Activated CD8-positive, alpha-beta T cell treated with anti-CD3 and anti-CD28 coated beads for 36 hours (primary cell): ENCODE data around the gene CSHL1. TPM values are rescaled to one million over a fixed set of nuclear protein-coding genes. Genes with fewer than 3 reads are reported as not detected.
A peak's percentile ranks its signal among the peaks of the same experiment; 100 is the strongest.
"Not testable (repeated sequence)": the region's sequence is repeated elsewhere in the genome, so short reads cannot be mapped to it uniquely, and the experiment has no call there.

Experiments
- ATAC-seq: fragments of 200-7000 bp; cut with Tn5 transposase; one replicate; pipeline ENCODE4 v1.10.0; 2021; ENCODE audit warnings: mild to moderate bottlenecking, moderate library complexity
- CTCF ChIA-PET: fragments of 350-600 bp; sonication (Branson Sonifier 250); formaldehyde crosslinking; loops from one replicate; lab custom pipeline; 2021; ENCODE audit warnings: antibody characterized with exemption; lab: Charles Lee
- POLR2A ChIA-PET: fragments of 350-600 bp; sonication (Branson Sonifier 250); formaldehyde crosslinking; loops from one replicate; lab custom pipeline; 2021; ENCODE audit warnings: antibody characterized with exemption; lab: Charles Lee
- DNase-seq: peaks from one replicate; pipeline ENCODE4 v3.0.0-alpha.2; 2020
- H3K27ac Mint-ChIP-seq: one replicate; pipeline ENCODE4 v1.8.0; 2021; ENCODE audit warnings: mild to moderate bottlenecking, mixed read lengths
- H3K27me3 Mint-ChIP-seq: one replicate; pipeline ENCODE4 v1.8.0; 2021; ENCODE audit warnings: mixed read lengths
- H3K36me3 Mint-ChIP-seq: one replicate; pipeline ENCODE4 v1.8.0; 2021; ENCODE audit warnings: low read depth, mixed read lengths
- H3K4me1 Mint-ChIP-seq: one replicate; pipeline ENCODE4 v1.8.0; 2021; ENCODE audit warnings: low read depth, mixed read lengths
- H3K4me3 Mint-ChIP-seq: one replicate; pipeline ENCODE4 v1.8.0; 2021; ENCODE audit warnings: mild to moderate bottlenecking, moderate library complexity, mixed read lengths
- H3K9me3 Mint-ChIP-seq: one replicate; pipeline ENCODE4 v1.8.0; 2021; ENCODE audit warnings: mixed read lengths
- intact Hi-C: fragments of 100-400 bp; cut with micrococcal nuclease; formaldehyde crosslinking; loops from one replicate; pipeline ENCODE4 v1.10.0; 2022
- total RNA-seq, 2 experiments: library from RNA; stranded (reverse); gene quantifications; one replicate each; pipeline ENCODE4 v1.2.3, GENCODE V29; 2021
- TF ChIP-seq, protein P1 (sequence below): fragments of 200-600 bp; IDR thresholded peaks from one replicate; pipeline ENCODE4 v1.8.0; 2022; ENCODE audit warnings: antibody characterized with exemption, mild to moderate bottlenecking

The CSHL1 gene
- total RNA-seq, 2 experiments from 2014 or later, result not detected

DNA sequence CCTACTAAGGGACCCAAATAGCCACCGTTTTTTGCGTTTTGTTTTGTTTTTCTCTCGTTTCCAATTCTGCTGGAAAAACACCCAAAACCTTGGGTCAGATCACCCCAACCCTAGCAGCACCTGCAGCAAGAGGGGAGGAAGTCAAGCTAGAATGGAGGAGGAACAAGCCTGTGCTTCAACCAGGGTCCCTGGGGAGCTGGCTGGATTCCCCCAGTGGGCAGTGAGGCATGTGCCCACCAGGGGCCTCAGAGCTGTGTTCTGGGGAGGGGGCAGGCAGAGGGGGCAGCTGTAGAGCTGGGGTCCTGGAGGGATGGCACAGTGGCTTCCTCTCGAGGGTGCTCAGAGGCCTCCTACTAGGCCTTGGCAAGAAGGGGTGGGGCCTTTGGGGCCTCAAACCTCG, 14.6 kb upstream of the CSHL1 start:
- TF ChIP-seq, protein P1, sequence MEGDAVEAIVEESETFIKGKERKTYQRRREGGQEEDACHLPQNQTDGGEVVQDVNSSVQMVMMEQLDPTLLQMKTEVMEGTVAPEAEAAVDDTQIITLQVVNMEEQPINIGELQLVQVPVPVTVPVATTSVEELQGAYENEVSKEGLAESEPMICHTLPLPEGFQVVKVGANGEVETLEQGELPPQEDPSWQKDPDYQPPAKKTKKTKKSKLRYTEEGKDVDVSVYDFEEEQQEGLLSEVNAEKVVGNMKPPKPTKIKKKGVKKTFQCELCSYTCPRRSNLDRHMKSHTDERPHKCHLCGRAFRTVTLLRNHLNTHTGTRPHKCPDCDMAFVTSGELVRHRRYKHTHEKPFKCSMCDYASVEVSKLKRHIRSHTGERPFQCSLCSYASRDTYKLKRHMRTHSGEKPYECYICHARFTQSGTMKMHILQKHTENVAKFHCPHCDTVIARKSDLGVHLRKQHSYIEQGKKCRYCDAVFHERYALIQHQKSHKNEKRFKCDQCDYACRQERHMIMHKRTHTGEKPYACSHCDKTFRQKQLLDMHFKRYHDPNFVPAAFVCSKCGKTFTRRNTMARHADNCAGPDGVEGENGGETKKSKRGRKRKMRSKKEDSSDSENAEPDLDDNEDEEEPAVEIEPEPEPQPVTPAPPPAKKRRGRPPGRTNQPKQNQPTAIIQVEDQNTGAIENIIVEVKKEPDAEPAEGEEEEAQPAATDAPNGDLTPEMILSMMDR, result no peak
- Mint-ChIP-seq H3K4me1 (peaks cover 1% of the 10 kb centered on the region), H3K27me3 (no peaks in the 10 kb centered on the region), H3K27ac (no peak overlapping the region), H3K4me3 (no peak overlapping the region), H3K36me3 (peaks cover 2% of the 10 kb centered on the region), H3K9me3 (no peaks in the 10 kb centered on the region)
- ChIA-PET CTCF (interaction anchor here (1.1 to 3.6 kb wide), 2 partner anchors 21 to 207 kb away, joined by 3 to 16 read pairs; no protein-coding TSS in a partner anchor), POLR2A (no interaction called here)
- intact Hi-C loops, result no loop called here
- no peak for ATAC-seq
- no peak for DNase-seq

DNA sequence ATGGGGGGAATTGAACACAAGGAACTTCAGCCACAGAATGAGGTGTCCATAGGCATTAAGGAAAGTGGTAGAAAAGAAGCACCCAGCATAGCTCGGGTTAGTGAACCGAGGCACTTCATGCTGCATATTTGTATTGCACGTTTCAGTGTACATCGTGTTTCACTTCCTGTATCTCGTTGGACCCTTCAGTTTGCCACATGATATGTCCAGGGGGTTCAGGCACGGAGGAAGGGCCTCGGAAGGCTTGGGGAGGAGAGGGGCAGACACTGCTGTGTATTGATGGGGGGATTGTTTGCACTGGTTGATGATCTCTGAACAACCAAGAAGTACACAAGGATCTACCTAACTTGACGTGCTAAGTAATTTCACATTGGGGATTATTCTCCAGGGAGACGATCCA, 11.3 kb upstream of the CSHL1 start:
- H3K4me3 Mint-ChIP-seq, ATAC-seq, intact Hi-C loops, H3K4me1 Mint-ChIP-seq, H3K9me3 Mint-ChIP-seq, H3K36me3 Mint-ChIP-seq, DNase-seq, H3K27ac Mint-ChIP-seq, H3K27me3 Mint-ChIP-seq: not testable (repeated sequence)
- ChIA-PET CTCF (interaction anchor here (0.8 to 9.7 kb wide), 3 partner anchors 10 to 64 kb away, joined by 3 to 126 read pairs (median 7); partner anchors contain the start of gene CD79B), POLR2A (interaction anchor here (1.0 to 1.2 kb wide), 3 partner anchors 10 to 63 kb away, joined by 3 to 4 read pairs (median 4); partner anchors contain the start of gene CD79B)

DNA sequence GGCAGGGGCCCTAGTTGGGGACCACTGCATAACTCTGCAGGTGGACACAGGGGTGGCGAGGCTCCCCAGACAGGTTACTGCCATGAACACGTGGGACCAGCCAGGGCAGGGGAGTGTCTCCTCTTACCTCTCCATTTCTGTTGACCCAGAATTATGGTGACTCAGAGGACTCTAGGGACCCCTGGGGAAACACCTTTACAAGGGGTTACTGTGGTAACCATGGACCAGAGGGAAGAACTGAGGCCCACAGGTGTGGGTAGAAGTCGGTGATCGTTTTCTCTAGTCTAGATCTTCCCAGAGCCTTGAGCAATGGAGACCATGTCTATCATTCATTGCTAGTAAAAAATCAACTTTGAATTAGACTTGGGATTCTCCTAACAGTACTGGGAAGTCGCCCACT, 9.7 kb upstream of the CSHL1 start:
- not testable (repeated sequence) for H3K4me1 Mint-ChIP-seq

DNA sequence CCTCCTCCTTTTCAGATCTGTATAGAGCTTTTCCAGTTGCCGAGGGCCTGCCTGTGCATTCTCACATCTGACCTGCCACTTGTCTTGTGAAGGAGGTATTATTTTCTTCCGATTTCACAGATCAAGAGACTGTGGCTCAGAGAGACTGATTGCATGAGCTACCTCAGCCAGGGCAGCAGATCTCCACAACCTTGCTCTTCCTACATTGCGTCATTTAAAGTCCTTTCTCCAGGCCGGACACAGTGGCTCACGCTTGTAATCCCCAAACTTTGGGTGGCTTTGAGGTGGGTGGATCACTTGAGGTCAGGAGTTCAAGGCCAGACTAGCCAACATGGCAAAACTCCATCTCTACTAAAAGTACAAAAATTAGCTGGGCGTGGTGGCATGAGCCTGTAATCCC, 9.0 kb upstream of the CSHL1 start:
- ATAC-seq, intact Hi-C loops, H3K4me3 Mint-ChIP-seq, H3K4me1 Mint-ChIP-seq, DNase-seq, H3K27me3 Mint-ChIP-seq, H3K9me3 Mint-ChIP-seq, H3K36me3 Mint-ChIP-seq, H3K27ac Mint-ChIP-seq: not testable (repeated sequence)
- ChIA-PET CTCF (interaction anchor here (0.6 to 9.7 kb wide), 45 partner anchors 8 to 361 kb away, joined by 3 to 126 read pairs (median 5); partner anchors contain the start of genes CD79B, ERN1, GH2 and PRR29), POLR2A (interaction anchor here (0.7 to 1.2 kb wide), 2 partner anchors 26 to 209 kb away, joined by 3 to 4 read pairs; partner anchors contain the start of gene ERN1)

More for the DNA sequence above, 9.7 kb upstream of the CSHL1 start:
- intact Hi-C loops, H3K4me3 Mint-ChIP-seq, H3K27ac Mint-ChIP-seq, H3K9me3 Mint-ChIP-seq, ATAC-seq, DNase-seq, H3K36me3 Mint-ChIP-seq, H3K27me3 Mint-ChIP-seq: not testable (repeated sequence)
- POLR2A ChIA-PET, result interaction anchor here (0.6 kb wide), 1 partner anchor 97 kb away, joined by 3 read pairs; no protein-coding TSS in a partner anchor
- CTCF ChIA-PET, result interaction anchor here (1.3 to 9.7 kb wide), 12 partner anchors 12 to 227 kb away, joined by 3 to 126 read pairs (median 18); partner anchors contain the start of genes CD79B, ERN1 and GH2

DNA sequence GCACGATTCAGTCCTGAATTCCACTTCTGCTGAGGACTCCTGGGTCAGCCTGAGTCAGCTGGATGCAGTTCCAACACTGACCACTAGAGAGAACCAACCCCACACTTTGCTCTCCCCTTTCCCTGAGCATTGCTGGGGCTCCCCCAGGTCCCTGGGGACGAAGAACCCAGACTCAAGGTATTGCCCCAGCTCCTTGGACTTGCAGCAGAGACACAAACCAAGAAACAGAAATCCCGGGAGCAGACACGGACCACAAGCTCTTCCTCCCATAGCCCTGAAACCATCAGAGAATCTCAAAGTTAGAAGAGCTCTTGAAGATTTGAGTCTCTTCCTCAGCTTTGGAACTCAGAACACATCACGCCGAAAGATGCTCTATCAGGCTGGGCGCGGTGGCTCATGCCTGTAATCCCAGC, 8.3 kb upstream of the CSHL1 start:
- peak; percentile 80 for DNase-seq
- ATAC-seq, result peak; percentile 99
- POLR2A ChIA-PET, result interaction anchor here (0.7 to 1.2 kb wide), 3 partner anchors 27 to 210 kb away, joined by 3 to 4 read pairs (median 3); partner anchors contain the start of gene ERN1
- H3K27me3 Mint-ChIP-seq, result no peaks in the 10 kb centered on the region
- H3K36me3 Mint-ChIP-seq, result no peaks in the 10 kb centered on the region
- TF ChIP-seq, protein P1, result peak; percentile 95
- no peak overlapping the region for H3K4me3 Mint-ChIP-seq
- CTCF ChIA-PET, result interaction anchor here (0.6 to 9.7 kb wide), 50 partner anchors 8 to 362 kb away, joined by 3 to 126 read pairs (median 5); partner anchors contain the start of genes CD79B, ERN1, GH2 and ICAM2
- H3K4me1 Mint-ChIP-seq, result peaks cover 5% of the 10 kb centered on the region
- no peaks in the 10 kb centered on the region for H3K9me3 Mint-ChIP-seq
- H3K27ac Mint-ChIP-seq, result no peak overlapping the region
- intact Hi-C loops, result loop anchor here (2.0 to 5.0 kb wide), 4 partner anchors 27 to 213 kb away; partner anchors contain the start of gene ERN1

DNA sequence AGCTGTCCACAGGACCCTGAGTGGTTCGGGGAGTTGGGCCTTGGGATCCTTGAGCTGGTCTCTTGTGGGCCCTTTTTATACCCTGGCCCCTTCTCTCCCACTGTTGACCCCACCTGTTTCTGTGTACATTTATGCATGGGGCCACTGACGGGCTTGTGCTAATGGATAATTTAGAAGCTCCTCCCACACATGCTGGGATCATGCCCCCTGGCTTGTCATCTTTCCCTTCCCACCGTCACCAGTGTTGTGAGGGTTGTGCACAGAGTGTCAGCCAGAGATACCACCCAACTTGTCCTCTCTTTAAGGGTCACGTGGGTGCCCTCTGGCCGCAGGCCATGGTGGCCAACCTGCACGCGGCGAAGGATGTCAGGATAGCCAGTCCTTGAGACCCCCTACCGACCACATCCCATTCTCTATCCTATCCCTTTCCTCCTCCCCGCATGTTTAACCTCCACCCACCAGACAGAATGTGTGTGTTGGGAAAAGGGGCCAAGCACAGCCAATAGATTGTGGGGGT, 7.8 kb upstream of the CSHL1 start, which contains the start of gene GH1:
TSS of gene GH1 (minus strand) at position 51 of the 517 bp plus-strand sequence. CDS start 63 bp downstream, outside the sequence.
- not testable (repeated sequence) for ATAC-seq, H3K27ac Mint-ChIP-seq, H3K27me3 Mint-ChIP-seq, H3K4me3 Mint-ChIP-seq, H3K4me1 Mint-ChIP-seq, H3K9me3 Mint-ChIP-seq, DNase-seq, H3K36me3 Mint-ChIP-seq
- intact Hi-C loops, result loop anchor here (2.0 to 5.0 kb wide), 4 partner anchors 28 to 213 kb away; partner anchors contain the start of gene ERN1
- CTCF ChIA-PET, result interaction anchor here (0.8 to 9.7 kb wide), 37 partner anchors 7 to 316 kb away, joined by 3 to 126 read pairs (median 6); partner anchors contain the start of genes CD79B, ERN1, ICAM2 and PRR29
- POLR2A ChIA-PET, result interaction anchor here (0.8 to 0.9 kb wide), 2 partner anchors 72 to 104 kb away, joined by 3 to 6 read pairs; no protein-coding TSS in a partner anchor
